GM19397 (cell line): ENCODE data around the gene TMEM208.

Source experiments
- ATAC-seq: cut with Tn5 transposase; IDR thresholded peaks from one replicate; pipeline ENCODE4 v1.9.1; 2021; ENCODE audit warnings: mild to moderate bottlenecking, moderate library complexity; ENCODE audit not compliant: unreplicated experiment

TMEM208 gene

GRCh38 chr16:67248401-67249177, 21.7 kb downstream of the TMEM208 start, which contains the start of gene SLC9A5:
Gene SLC9A5, plus strand, starts transcription at chr16:67248979. Its CDS starts 36 bp downstream, at chr16:67249015.
- ATAC-seq = no peak

DNA sequence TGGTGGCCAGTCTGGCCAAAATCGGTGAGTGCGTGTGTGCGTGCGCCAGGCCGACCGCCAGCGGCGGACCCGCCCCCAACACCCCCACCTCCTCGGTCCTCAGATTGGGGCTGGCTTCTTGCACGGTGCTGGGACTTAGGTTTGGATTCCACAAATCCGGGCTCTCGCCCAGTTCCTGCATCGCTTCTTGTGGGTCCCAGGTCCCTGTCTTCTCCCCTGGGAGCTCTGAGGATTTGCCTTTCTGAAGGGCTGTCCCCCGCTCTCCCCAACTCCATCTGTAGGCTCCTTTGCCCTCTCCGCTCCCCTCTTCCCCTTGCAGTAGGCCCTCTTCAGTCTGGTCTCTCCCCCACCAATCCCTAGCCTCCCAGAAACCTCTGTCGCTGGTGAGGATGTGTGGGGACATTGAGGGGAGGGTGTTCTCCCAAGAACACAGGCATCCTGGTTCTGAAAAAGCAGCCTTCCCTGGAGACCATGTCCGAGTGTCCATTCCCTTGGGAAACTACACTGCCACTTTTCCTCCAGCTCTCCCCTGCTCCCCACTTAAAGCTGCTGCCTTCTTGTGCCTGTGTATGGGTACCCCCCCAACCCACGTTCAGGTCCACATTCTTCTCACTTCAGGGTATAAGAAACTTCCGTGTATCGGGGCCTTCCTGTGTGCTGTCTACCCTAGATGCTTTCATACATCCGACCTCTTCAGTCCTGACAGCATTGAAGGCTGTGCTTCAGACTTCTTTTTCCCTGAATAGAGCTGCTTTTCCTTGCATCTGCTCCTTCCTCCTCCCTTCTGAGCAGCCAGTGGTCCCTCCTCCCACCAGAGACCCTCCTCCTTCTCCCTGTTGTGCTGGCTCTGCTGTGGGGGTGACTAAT, 22.5 kb downstream of the TMEM208 start:
- no peak for ATAC-seq

- ATAC-seq = no peak
Observed at GRCh38 chr16:67250045-67250327, 23.1 kb downstream of the TMEM208 start.

- no peak for ATAC-seq
Observed at GRCh38 chr16:67252609-67253497, 25.9 kb downstream of the TMEM208 start.

GRCh38 chr16:67254801-67255552, 28.0 kb downstream of the TMEM208 start:
- ATAC-seq = no peak

GRCh38 chr16:67255553-67256221, 28.8 kb downstream of the TMEM208 start:
- ATAC-seq = no peak

DNA sequence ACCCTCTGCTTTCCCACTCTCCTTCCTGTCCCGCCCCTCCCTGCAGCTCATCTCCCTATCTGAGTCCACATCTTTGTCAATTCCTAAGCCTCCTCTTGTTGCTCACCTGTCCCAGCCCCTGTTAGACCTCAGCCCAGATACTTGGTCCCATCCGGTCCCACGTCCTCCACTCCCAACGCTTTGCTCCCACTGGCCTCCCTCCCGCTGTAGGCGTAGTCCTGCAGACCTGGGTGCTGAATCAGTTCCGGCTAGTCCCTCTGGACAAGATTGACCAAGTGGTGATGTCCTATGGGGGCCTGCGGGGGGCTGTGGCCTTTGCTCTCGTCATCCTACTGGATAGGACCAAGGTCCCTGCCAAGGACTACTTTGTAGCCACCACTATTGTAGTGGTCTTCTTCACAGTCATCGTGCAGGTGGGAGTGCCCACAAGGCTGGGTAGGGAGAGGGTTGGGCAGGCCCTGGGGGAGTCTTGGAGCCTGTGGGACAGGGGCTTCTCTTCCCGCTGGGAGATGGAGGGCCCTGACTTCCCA, 29.8 kb downstream of the TMEM208 start:
- no peak for ATAC-seq

DNA sequence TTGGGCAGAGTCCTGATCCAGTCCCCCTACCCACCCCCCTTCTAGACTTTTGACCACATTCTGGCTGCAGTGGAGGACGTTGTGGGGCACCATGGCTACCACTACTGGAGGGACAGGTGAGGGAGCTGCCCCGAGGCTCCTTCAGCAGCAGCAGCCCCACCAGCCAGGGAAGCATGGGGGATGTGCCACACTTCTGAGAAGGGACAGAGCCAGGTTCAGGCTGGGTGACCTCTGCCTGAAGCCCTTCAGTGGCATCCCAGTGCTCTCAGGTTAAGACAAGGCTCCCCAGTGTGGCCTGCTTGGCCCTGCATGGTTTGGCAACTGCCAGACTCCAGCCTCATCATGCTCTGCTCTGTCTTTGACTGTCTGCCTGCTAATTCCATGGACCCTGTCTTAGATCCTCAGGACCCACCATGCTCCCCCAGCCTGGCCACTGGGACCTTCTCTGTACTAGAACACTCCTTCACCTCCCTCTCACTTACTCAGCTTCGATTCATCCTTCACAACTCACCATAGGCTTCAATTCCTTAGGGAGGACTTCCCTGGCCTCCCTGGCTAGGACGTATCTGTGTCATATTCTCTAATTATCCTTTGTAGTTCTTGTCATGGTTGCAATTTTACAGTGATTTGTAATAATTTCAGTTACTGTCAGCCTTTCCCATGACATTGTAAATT, 30.7 kb downstream of the TMEM208 start:
- ATAC-seq = no peak

GRCh38 chr16:67258161-67258835, 31.4 kb downstream of the TMEM208 start:
- no peak for ATAC-seq

DNA sequence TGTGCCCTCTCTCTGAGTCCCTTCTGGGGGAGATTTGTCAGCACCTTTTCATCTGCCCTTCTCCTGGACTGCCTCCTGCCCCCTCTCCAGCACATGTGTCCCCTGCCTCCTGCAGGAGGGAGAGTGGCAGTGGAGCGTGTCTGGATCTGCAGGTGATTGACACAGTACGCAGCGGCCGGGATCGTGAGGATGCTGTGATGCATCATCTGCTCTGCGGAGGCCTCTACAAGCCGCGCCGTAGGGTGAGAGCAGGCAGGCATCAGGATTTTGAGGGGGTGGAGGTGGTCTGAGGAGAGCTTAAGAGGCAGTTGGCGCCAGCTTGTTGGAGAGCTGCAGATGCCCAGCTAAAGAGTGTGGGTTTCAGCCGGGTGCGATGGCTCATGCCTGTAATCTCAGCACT, 32.8 kb downstream of the TMEM208 start:
- no peak for ATAC-seq

DNA sequence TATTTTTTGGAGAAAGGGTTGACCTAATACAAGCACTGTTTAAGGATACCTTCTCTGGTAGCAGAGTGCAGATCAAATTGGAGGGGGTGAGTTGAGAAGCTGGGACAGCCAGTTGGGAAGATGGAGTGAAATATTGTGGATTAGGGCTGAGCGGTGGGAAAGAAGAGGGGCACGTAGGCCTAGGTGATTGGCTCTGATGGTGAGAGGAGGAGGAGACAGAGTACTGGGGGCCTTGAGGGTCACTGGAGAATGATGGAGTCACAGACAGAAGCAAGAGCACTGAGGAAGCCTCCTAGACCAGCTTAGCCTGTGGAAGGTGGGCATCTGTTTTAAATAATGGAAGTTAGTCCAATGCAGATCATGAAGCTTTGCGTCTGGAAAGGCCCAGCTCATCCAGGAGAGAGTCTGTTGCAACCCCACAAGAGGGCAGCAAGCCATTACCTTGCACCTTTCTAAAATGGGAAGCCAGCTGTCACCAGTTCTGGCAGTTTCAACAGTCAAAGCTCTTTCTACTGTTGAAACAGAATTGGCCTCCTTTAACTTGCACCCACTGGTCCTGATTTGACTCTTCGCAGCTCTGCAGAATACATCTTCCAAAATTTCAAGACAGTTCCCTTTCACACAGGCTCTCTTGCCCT, 33.6 kb downstream of the TMEM208 start:
- ATAC-seq = no peak

DNA sequence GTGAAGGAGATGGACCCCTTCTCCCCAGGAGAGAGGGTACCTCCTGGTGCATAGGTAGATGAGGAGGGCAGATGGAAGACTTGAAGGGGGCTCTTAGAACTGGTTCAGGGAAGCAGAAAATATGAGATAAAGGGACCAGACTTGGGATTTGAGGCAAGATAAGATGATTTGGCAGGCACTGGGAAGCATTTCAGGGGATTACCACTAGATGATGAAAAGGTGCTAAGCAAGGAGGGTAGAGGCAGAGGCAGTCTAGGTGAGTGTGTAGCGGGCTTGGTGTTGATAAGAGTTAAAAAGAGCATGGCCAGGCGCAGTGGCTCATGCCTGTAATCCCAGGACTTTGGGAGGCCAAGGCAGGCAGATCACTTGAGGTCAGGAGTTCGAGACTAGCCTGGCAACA, 36.3 kb downstream of the TMEM208 start:
- no peak for ATAC-seq

DNA sequence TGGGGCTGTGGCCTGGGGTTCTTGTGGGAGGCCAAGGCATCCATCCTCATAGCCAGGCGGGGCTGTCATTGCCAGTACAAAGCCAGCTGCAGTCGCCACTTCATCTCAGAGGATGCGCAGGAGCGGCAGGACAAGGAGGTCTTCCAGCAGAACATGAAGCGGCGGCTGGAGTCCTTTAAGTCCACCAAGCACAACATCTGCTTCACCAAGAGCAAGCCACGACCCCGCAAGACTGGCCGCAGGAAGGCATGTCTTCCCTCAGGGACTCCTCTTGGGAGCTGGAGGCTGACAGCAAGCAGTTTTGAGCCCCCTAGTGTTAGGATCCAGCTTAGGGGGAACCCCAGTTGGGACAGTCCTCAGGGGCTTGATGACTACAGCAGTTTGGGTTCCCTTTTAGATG, 37.3 kb downstream of the TMEM208 start:
- no peak for ATAC-seq

GRCh38 chr16:67264866-67265265, 37.9 kb downstream of the TMEM208 start:
- no peak for ATAC-seq

DNA sequence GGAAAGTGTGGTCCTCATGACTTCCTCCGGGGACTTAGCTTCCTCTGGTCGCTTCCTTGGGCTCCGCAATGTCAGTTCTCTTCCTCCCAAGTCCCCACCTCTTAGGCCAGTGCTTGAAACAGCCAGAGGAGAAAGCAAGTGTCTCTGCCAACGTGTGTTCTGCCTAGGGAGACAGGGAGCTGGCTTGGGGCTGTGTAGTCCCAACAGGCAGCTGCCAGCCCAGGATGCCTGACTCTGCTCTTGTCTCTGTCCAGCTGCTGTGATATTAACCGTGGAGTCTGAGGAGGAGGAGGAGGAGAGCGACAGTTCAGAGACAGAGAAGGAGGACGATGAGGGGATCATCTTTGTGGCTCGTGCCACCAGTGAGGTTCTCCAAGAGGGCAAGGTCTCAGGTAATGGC, 38.9 kb downstream of the TMEM208 start:
- ATAC-seq = no peak

GRCh38 chr16:67268136-67268579, 41.2 kb downstream of the TMEM208 start:
- ATAC-seq = no peak

DNA sequence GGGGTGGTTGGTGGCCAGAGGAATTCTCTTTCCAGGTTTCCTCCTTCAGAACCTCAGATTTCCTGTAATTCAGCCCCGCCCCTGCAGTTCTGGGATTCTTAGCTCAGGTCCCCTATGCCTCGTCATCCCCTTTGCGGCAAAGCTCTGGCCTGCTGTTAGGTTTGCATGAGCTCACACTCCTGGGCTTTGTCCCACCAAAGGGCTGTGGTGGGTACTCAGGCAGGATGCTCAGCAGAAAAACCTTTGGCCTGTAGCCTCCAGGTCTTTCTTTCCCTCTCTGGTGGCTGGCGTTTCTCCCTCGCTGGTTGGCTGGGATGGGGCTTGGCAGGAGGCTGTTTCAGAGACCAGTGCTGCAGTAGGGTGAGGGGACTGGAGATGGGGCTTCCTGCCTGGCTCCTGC, 42.8 kb downstream of the TMEM208 start:
- no peak for ATAC-seq

DNA sequence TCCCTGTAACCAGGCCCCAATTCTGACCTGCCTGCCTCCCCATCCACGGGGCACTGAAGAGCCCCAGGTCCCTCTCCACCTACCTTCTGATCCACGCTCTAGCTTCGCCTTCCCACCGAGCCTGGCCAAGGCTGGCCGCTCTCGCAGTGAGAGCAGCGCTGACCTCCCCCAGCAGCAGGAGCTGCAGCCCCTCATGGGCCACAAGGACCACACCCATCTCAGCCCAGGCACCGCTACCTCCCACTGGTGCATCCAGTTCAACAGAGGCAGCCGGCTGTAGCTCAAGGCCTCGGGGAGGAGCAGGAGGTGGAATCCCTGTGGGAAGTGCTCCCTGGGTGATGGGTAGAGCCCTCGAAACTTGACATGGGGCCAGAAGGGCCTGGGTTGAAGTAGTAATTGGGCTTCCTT, 44.0 kb downstream of the TMEM208 start:
- ATAC-seq = no peak
